RWPE2 (cell line): ENCODE results near the gene SLC41A3.
"Not testable (repeated sequence)": the region's sequence is repeated elsewhere in the genome, so short reads cannot be mapped to it uniquely, and the experiment has no call there.

ENCODE experiments used
- ATAC-seq: fragments of 200-7000 bp; cut with Tn5 transposase; 3 replicates; pipeline ENCODE4 v1.9.1; 2021; ENCODE audit warnings: low read depth
- DNase-seq: peaks from one replicate; pipeline ENCODE4 v3.0.0-alpha.2; 2020; ENCODE audit warnings: low spot score
- H3K27ac ChIP-seq: fragments of 450-650 bp; 2 replicates; pipeline ENCODE4 v1.5.1; 2017; ENCODE audit warnings: mild to moderate bottlenecking; ENCODE audit not compliant: poor library complexity, severe bottlenecking
- H3K27me3 ChIP-seq: fragments of 250-450 bp; sonication (Bioruptor Pico); 2 replicates; pipeline ENCODE4 v1.5.1; 2021; ENCODE audit warnings: mild to moderate bottlenecking, moderate library complexity; ENCODE audit not compliant: insufficient read depth, poor library complexity, severe bottlenecking
- H3K36me3 ChIP-seq: fragments of 250-450 bp; sonication (Bioruptor Pico); 2 replicates; pipeline ENCODE4 v1.5.1; 2020; ENCODE audit warnings: low read depth, mild to moderate bottlenecking, moderate library complexity
- H3K4me1 ChIP-seq: fragments of 250-450 bp; sonication (Bioruptor Pico); 2 replicates; pipeline ENCODE4 v1.5.1; 2021; ENCODE audit warnings: mild to moderate bottlenecking, moderate library complexity; ENCODE audit not compliant: insufficient read depth, poor library complexity, severe bottlenecking
- H3K4me3 ChIP-seq: fragments of 250-450 bp; sonication (Bioruptor Pico); 2 replicates; pipeline ENCODE4 v1.5.1; 2021; ENCODE audit warnings: mild to moderate bottlenecking, moderate library complexity; ENCODE audit not compliant: severe bottlenecking
- H3K9me3 ChIP-seq: fragments of 250-450 bp; sonication (Bioruptor Pico); 2 replicates; pipeline ENCODE4 v1.5.1; 2021; ENCODE audit warnings: mild to moderate bottlenecking, moderate library complexity; ENCODE audit not compliant: severe bottlenecking
- CTCF ChIP-seq: fragments of 450-650 bp; IDR thresholded peaks from one replicate; pipeline ENCODE4 v1.5.1; 2017; ENCODE audit warnings: mild to moderate bottlenecking, moderate library complexity; ENCODE audit not compliant: poor library complexity, severe bottlenecking

SLC41A3 gene

GRCh38 chr3:126040386-126040785 lies 43.5 kb downstream of the SLC41A3 start:
- H3K9me3 ChIP-seq: peaks cover 4% of the 10 kb centered on the region
- no peaks in the 10 kb centered on the region for H3K36me3 ChIP-seq
- no peak for TF ChIP-seq CTCF
- no peak for DNase-seq
- H3K4me3 ChIP-seq: no peak overlapping the region
- no peak for ATAC-seq
- H3K27ac ChIP-seq: no peak overlapping the region
- no peaks in the 10 kb centered on the region for H3K4me1 ChIP-seq
- no peaks in the 10 kb centered on the region for H3K27me3 ChIP-seq

- ATAC-seq: no peak
- Histone ChIP-seq H3K4me3 (no peak overlapping the region), H3K9me3 (peaks cover 4% of the 10 kb centered on the region), H3K36me3 (no peaks in the 10 kb centered on the region), H3K27ac (no peak overlapping the region), H3K4me1 (no peaks in the 10 kb centered on the region), H3K27me3 (no peaks in the 10 kb centered on the region)
- DNase-seq: no peak
- TF ChIP-seq CTCF: no peak
These were observed 44.1 kb downstream of the SLC41A3 start for GRCh38 chr3:126039870-126040269.

GRCh38 chr3:126038791-126039190 lies 45.1 kb downstream of the SLC41A3 start:
- not testable (repeated sequence) for H3K27ac ChIP-seq, H3K27me3 ChIP-seq, H3K4me1 ChIP-seq, ATAC-seq, H3K4me3 ChIP-seq, H3K36me3 ChIP-seq, H3K9me3 ChIP-seq, DNase-seq

GRCh38 chr3:126036056-126036549 lies 47.8 kb downstream of the SLC41A3 start:
- DNase-seq: peak; percentile 22
- no peaks in the 10 kb centered on the region for H3K4me1 ChIP-seq
- H3K36me3 ChIP-seq: no peaks in the 10 kb centered on the region
- no peaks in the 10 kb centered on the region for H3K9me3 ChIP-seq
- H3K4me3 ChIP-seq: no peak overlapping the region
- no peak for TF ChIP-seq CTCF
- no peaks in the 10 kb centered on the region for H3K27me3 ChIP-seq
- no peak overlapping the region for H3K27ac ChIP-seq
- no peak for ATAC-seq

GRCh38 chr3:126035362-126036050 lies 48.4 kb downstream of the SLC41A3 start:
- ATAC-seq (no peak), DNase-seq (peak; percentile 15)
- Histone ChIP-seq H3K4me3 (no peak overlapping the region), H3K27me3 (no peaks in the 10 kb centered on the region), H3K9me3 (no peaks in the 10 kb centered on the region), H3K27ac (no peak overlapping the region), H3K4me1 (no peaks in the 10 kb centered on the region), H3K36me3 (no peaks in the 10 kb centered on the region)
- no peak for TF ChIP-seq CTCF
